ENCODE data around the gene B3GALT2. TPM values are rescaled to one million over a fixed set of nuclear protein-coding genes. Genes with fewer than 3 reads are reported as not detected.
A peak's percentile ranks its signal among the peaks of the same experiment; 100 is the strongest.

B3GALT2 gene
- total and polyA plus RNA-seq, 2 of the 4 experiments (the other 2 are of a cell fraction): 1.8 to 4.5 TPM

GRCh38 chr1:193187114-193187513 is 701 bp upstream of the B3GALT2 start:
- no peak overlapping the region for H3K9ac ChIP-seq (ENCODE audit: low read depth, low read length)
- BruUV-seq (replicated peaks): no TSS peak
- no peaks in the 10 kb centered on the region for H3K9me1 ChIP-seq (ENCODE audit: insufficient read depth, low read length)
- peaks cover 3% of the 10 kb centered on the region; the same call in 1 of the 2 replicates for H3K4me1 ChIP-seq (ENCODE audit: control insufficient read depth, insufficient read depth, low read length)
- TF ChIP-seq CHD1 (IDR thresholded peaks at IDR 0.05; ENCODE audit: low read depth, low read length): no peak
- TF ChIP-seq MAFK (IDR thresholded peaks at IDR 0.05; ENCODE audit: low read depth, low read length): no peak
- no peak for TF ChIP-seq POLR2A (IDR thresholded peaks at IDR 0.05; ENCODE audit: low read depth, low read length)
- H3K9me3 ChIP-seq (ENCODE audit: control insufficient read depth, insufficient read depth, low read length): no peaks in the 10 kb centered on the region
- H3K79me1 ChIP-seq (ENCODE audit: low read depth in 1 of 2, low read length in 2 of 2): peaks cover 2 to 38% of the 10 kb centered on the region in 2 experiments; a peak in 3 of 4 replicates
- H3K23ac ChIP-seq (ENCODE audit: low read depth, low read length): no peak overlapping the region
- no peak overlapping the region for H3K56ac ChIP-seq (ENCODE audit: extremely low read depth, insufficient read depth, low read length)
- dilution Hi-C loops (cut with HindIII; ENCODE audit: low sequenced_read_pairs, unreplicated experiment) (no loop called here), in situ Hi-C loops (cut with MboI; ENCODE audit: low sequenced_read_pairs) (loop anchor here (25.0 kb wide), 2 partner anchors 375 to 1100 kb away; no protein-coding TSS in a partner anchor), intact Hi-C loops (cut with micrococcal nuclease) (loop anchor here (2.0 to 10.0 kb wide), 4 partner anchors 220 to 958 kb away; no protein-coding TSS in a partner anchor)
- WGBS, 2 experiments (ENCODE audit: extremely low coverage in 2 of 2, insufficient read length in 1 of 2): no CpG with 5 or more reads among the region's 1 CpG
- H3K36me3 ChIP-seq (ENCODE audit: control insufficient read depth, insufficient read depth, low read length): no peaks in the 10 kb centered on the region
- no peak overlapping the region for H2BK20ac ChIP-seq (ENCODE audit: low read depth, low read length)
- no peak overlapping the region for H4K8ac ChIP-seq (ENCODE audit: low read depth in 2 of 2, low read length in 2 of 2)
- no peak overlapping the region for H3K4me2 ChIP-seq (ENCODE audit: low read depth, low read length)
- H2BK5ac ChIP-seq (ENCODE audit: low read depth, low read length, poor library complexity, severe bottlenecking): peak overlapping the region; percentile 59
- H3K18ac ChIP-seq (ENCODE audit: low read depth, low read length): no peak overlapping the region
- no peak overlapping the region for H3K4ac ChIP-seq (ENCODE audit: low read depth, low read length)
- no peak overlapping the region for H2AK5ac ChIP-seq (ENCODE audit: low read depth, low read length)
- POLR2A ChIA-PET (ENCODE audit: unreplicated experiment): no interaction called here
- no peaks in the 10 kb centered on the region for H3K27me3 ChIP-seq (ENCODE audit: control insufficient read depth, insufficient read depth, low read length)
- H2AK9ac ChIP-seq (replicated peaks; ENCODE audit: low read depth, low read length, poor library complexity): no peak overlapping the region
- ATAC-seq (ENCODE audit: low read depth): no peak
- H4K5ac ChIP-seq (ENCODE audit: low read depth, low read length): no peak overlapping the region
- no peak overlapping the region for H2AFZ ChIP-seq (replicated peaks; ENCODE audit: low read length, poor library complexity)
- no peak overlapping the region for H4K91ac ChIP-seq (ENCODE audit: insufficient read depth, low read depth, low read length)
- no peak overlapping the region for H2BK120ac ChIP-seq (ENCODE audit: low read depth, low read length)
- no peak overlapping the region for H3K4me3 ChIP-seq (ENCODE audit: insufficient read depth, low read depth, low read length)
- DNase-seq: no peak
- H3K14ac ChIP-seq (replicated peaks; ENCODE audit: low read depth, low read length): no peak overlapping the region
- H4K20me1 ChIP-seq (ENCODE audit: insufficient read depth, low read length): peaks cover 7% of the 10 kb centered on the region; the same call in 1 of the 2 replicates
- no peak overlapping the region for H3K27ac ChIP-seq (ENCODE audit: insufficient read depth, low read length)
- CTCF ChIA-PET: no interaction called here
- H2BK15ac ChIP-seq (ENCODE audit: low read depth, low read length): no peak overlapping the region
